A549 (cell line): ENCODE measurements around the gene PTPRE. TPM values are rescaled to one million over a fixed set of nuclear protein-coding genes. Genes with fewer than 3 reads are reported as not detected.

Experiments used
- ATAC-seq, 2 experiments: fragments of 200-7000 bp in 1 of 2; fragments of >200 bp in 1 of 2; cut with Nextera tagmentation in 1 of 2; cut with Tn5 transposase in 1 of 2; 3 replicates each; pipeline versions ENCODE4 v1.8.0 to v1.9.1; 2018 to 2020; ENCODE audit warnings: mild to moderate bottlenecking in 1 of 2, moderate library complexity in 1 of 2
- CTCF ChIA-PET: fragments of 300-600 bp; sonication (Branson Sonifier 250); formaldehyde crosslinking; extraction: SDS; loops from one replicate; lab custom pipeline; 2021; ENCODE audit warnings: antibody characterized with exemption, inconsistent platforms; lab: Yijun Ruan, JAX
- POLR2A ChIA-PET: fragments of 350-600 bp; formaldehyde crosslinking; extraction: SDS; loops from one replicate; lab custom pipeline; 2021; ENCODE audit warnings: antibody characterized with exemption, inconsistent platforms; lab: Yijun Ruan, JAX
- DNase-seq, 2 experiments: peaks; one replicate each; pipeline versions ENCODE4 v3.0.0 to v3.0.0-alpha.2; 2011 to 2016; ENCODE audit warnings: low read depth in 1 of 2, low spot score in 1 of 2
- FAIRE-seq: peaks from 2 replicates; lab custom pipeline; 2011; peaks lifted over from hg19 to GRCh38; lab: Jason Lieb, UNC
- H3K27ac ChIP-seq, 2 experiments: fragments of >200 bp; sonication (Bioruptor Twin); formaldehyde crosslinking; 3 replicates each; pipeline ENCODE4 v1.5.1; 2016 to 2017
- H3K4me1 ChIP-seq: fragments of >200 bp; sonication (Bioruptor Twin); formaldehyde crosslinking; 3 replicates; pipeline ENCODE4 v1.6.1; 2016
- H3K4me2 ChIP-seq: fragments of >200 bp; sonication (Bioruptor Twin); formaldehyde crosslinking; 3 replicates; pipeline ENCODE4 v1.6.1; 2016
- H3K4me3 ChIP-seq: fragments of >200 bp; sonication (Bioruptor Twin); formaldehyde crosslinking; 3 replicates; pipeline ENCODE4 v1.5.1; 2016
- H3K9me3 ChIP-seq: fragments of >200 bp; sonication (Bioruptor Twin); formaldehyde crosslinking; 3 replicates; pipeline ENCODE4 v1.6.1; 2016
- ATOH8 ChIP-seq: fragments of 250-450 bp; sonication (Bioruptor Pico); IDR thresholded peaks from 2 replicates; pipeline ENCODE4 v1.5.0; 2020; ENCODE audit warnings: low read depth, mild to moderate bottlenecking, moderate library complexity
- BCL3 ChIP-seq: fragments of >200 bp; sonication (Bioruptor Twin); formaldehyde crosslinking; IDR thresholded peaks from 3 replicates; pipeline ENCODE4 v1.6.1; 2016
- BHLHE40 ChIP-seq: IDR thresholded peaks from 2 replicates; pipeline ENCODE4 v1.6.1; 2012; ENCODE audit warnings: low read depth, low read length, inconsistent platforms
- CBX8 ChIP-seq: fragments of 200-600 bp; sonication (generic); IDR thresholded peaks from 2 replicates; pipeline ENCODE4 v1.6.1; 2016
- CEBPB ChIP-seq, 2 experiments: fragments of >200 bp in 1 of 2; sonication (Bioruptor Twin) in 1 of 2; formaldehyde crosslinking in 1 of 2; IDR thresholded peaks; 2 replicates each; pipeline ENCODE4 v1.6.1; 2012 to 2016
- CHD2 ChIP-seq: fragments of 150-350 bp; IDR thresholded peaks from 2 replicates; pipeline ENCODE4 v1.6.1; 2014; ENCODE audit warnings: low read length; ENCODE audit not compliant: partially characterized antibody
- EP300 ChIP-seq, 2 experiments: fragments of >200 bp; sonication (Bioruptor Twin); formaldehyde crosslinking; IDR thresholded peaks; 2 replicates in 1 of 2; 3 replicates in 1 of 2; pipeline ENCODE4 v1.6.1; 2016 to 2017
- FOSB ChIP-seq: fragments of 250-450 bp; sonication (Bioruptor Pico); IDR thresholded peaks from 2 replicates; pipeline ENCODE4 v1.5.0; 2020; ENCODE audit warnings: mild to moderate bottlenecking, moderate library complexity
- GATA3 ChIP-seq: IDR thresholded peaks from 2 replicates; pipeline ENCODE4 v1.6.1; 2012; ENCODE audit warnings: borderline replicate concordance
- HEYL ChIP-seq: fragments of 250-450 bp; sonication (Bioruptor Pico); IDR thresholded peaks from 2 replicates; pipeline ENCODE4 v1.8.0; 2021; ENCODE audit warnings: mild to moderate bottlenecking, moderate library complexity
- JUNB ChIP-seq: fragments of >200 bp; sonication (Bioruptor Twin); formaldehyde crosslinking; IDR thresholded peaks from 2 replicates; pipeline ENCODE4 v1.6.1; 2016
- KDM1A ChIP-seq: fragments of 200-600 bp; sonication (generic); IDR thresholded peaks from 2 replicates; pipeline ENCODE4 v1.6.1; 2016; ENCODE audit warnings: low read depth, mild to moderate bottlenecking
- MAFK ChIP-seq: fragments of 450-650 bp; IDR thresholded peaks from 2 replicates; pipeline ENCODE4 v1.6.1; 2014; ENCODE audit not compliant: partially characterized antibody
- NPAS2 ChIP-seq: fragments of 250-450 bp; sonication (Bioruptor Pico); IDR thresholded peaks from 2 replicates; pipeline ENCODE4 v1.8.0; 2022; ENCODE audit warnings: mild to moderate bottlenecking, moderate library complexity, borderline replicate concordance
- PBX3 ChIP-seq: IDR thresholded peaks from 2 replicates; pipeline ENCODE4 v1.6.1; 2012
- POLR2A ChIP-seq: IDR thresholded peaks from 2 replicates; pipeline ENCODE4 v1.6.1; 2012; ENCODE audit warnings: mild to moderate bottlenecking, low read length
- POLR2AphosphoS2 ChIP-seq: conservative IDR thresholded peaks from 2 replicates; pipeline ENCODE4 v1.6.1; 2012; ENCODE audit warnings: low read length, improper control_type of control experiment, inconsistent platforms
- RARB ChIP-seq: fragments of 250-450 bp; sonication (Bioruptor Pico); IDR thresholded peaks from 2 replicates; pipeline ENCODE4 v1.8.0; 2021; ENCODE audit warnings: mild to moderate bottlenecking, moderate library complexity
- RFX5 ChIP-seq: fragments of 450-650 bp; IDR thresholded peaks from 2 replicates; pipeline ENCODE4 v1.7.1; 2014; ENCODE audit warnings: antibody characterized with exemption, mild to moderate bottlenecking, moderate library complexity
- RNF2 ChIP-seq: fragments of 200-600 bp; sonication (generic); IDR thresholded peaks from 2 replicates; pipeline ENCODE4 v1.6.1; 2016; ENCODE audit warnings: low read depth, mild to moderate bottlenecking, antibody characterized with exemption, moderate library complexity, borderline replicate concordance
- SMC3 ChIP-seq: fragments of >200 bp; sonication (Bioruptor Twin); formaldehyde crosslinking; IDR thresholded peaks from 3 replicates; pipeline ENCODE4 v1.6.1; 2018; ENCODE audit warnings: inconsistent platforms
- TFCP2L1 ChIP-seq: fragments of 250-450 bp; sonication (Bioruptor Pico); IDR thresholded peaks from 2 replicates; pipeline ENCODE4 v1.5.0; 2021; ENCODE audit warnings: mild to moderate bottlenecking
- ZC3H11A ChIP-seq: fragments of 450-650 bp; IDR thresholded peaks from 2 replicates; pipeline ENCODE4 v1.6.1; 2014; ENCODE audit warnings: antibody characterized with exemption, mild to moderate bottlenecking
- ZNF302 ChIP-seq: fragments of 250-450 bp; sonication (Bioruptor Pico); IDR thresholded peaks from 2 replicates; pipeline ENCODE4 v1.9.0; 2021; ENCODE audit warnings: inconsistent platforms, mild to moderate bottlenecking, moderate library complexity
- ZSCAN20 ChIP-seq: fragments of 250-450 bp; sonication (Bioruptor Pico); IDR thresholded peaks from 2 replicates; pipeline ENCODE4 v1.8.0; 2022; ENCODE audit warnings: mild to moderate bottlenecking, moderate library complexity
- WGBS: methylation state at CpG from one replicate; pipeline ENCODE4 v1.1.6; 2017; ENCODE audit errors: missing lambda C conversion rate; 5-methylcytosine and 5-hydroxymethylcytosine counted together
- polyA plus RNA-seq, 4 experiments: library from polyadenylated mRNA; depleted of rRNA in 3 of 4; stranded (reverse); fragments of >200 nt; fragmentation: RNase III in 1 of 4; extraction: RNeasy Plus Mini Kit Qiagen cat#74134 plus additional on column Dnase treatment in 1 of 4; gene quantifications; 2 replicates in 3 of 4; 3 replicates in 1 of 4; pipeline ENCODE4 v1.2.3, GENCODE V29; 2011 to 2017
- TF ChIP-seq, protein P1 (sequence below): fragments of 250-450 bp; sonication (Bioruptor Pico); IDR thresholded peaks from 2 replicates; pipeline ENCODE4 v1.5.0; 2021; ENCODE audit warnings: mild to moderate bottlenecking, moderate library complexity, borderline replicate concordance
- TF ChIP-seq, protein P2 (sequence below): IDR thresholded peaks from 2 replicates; pipeline ENCODE4 v1.6.1; 2012; ENCODE audit warnings: low read depth, borderline replicate concordance
- TF ChIP-seq, protein P3 (sequence below): fragments of >200 bp; sonication (Bioruptor Twin); formaldehyde crosslinking; IDR thresholded peaks from 3 replicates; pipeline ENCODE4 v1.5.1; 2016

The PTPRE gene
- polyA plus RNA-seq, 2 of the 4 experiments (the other 2 are of a cell fraction): 0.31 to 1.5 TPM

GRCh38 chr10:128025437-128025836 is 118.5 kb downstream of the PTPRE start:
- DNase-seq (no peak), ATAC-seq (no peak), FAIRE-seq (no peak)
- CTCF ChIA-PET: interaction anchor here (0.6 to 2.0 kb wide), 3 partner anchors 9 to 119 kb away, joined by 3 to 7 read pairs (median 3); partner anchors contain the start of gene PTPRE
- Histone ChIP-seq H3K9me3 (no peaks in the 10 kb centered on the region), H3K4me3 (no peak overlapping the region), H3K27ac (no peak overlapping the region), H3K4me2 (no peak overlapping the region), H3K4me1 (no peaks in the 10 kb centered on the region)
- WGBS: 57% methylated on average over 6 of the region's 8 CpGs
- TF ChIP-seq CHD2 (no peak), RFX5 (no peak), MAFK (no peak), ATOH8 (CRISPR knock-in tag) (no peak), ZSCAN20 (no peak), CEBPB (IDR thresholded peaks at IDR 0.05) (no peak), BCL3 (no peak), CBX8 (no peak), ZNF302 (CRISPR knock-in tag) (no peak), KDM1A (no peak), NPAS2 (CRISPR knock-in tag) (no peak), JUNB (no peak), BHLHE40 (no peak)
- TF ChIP-seq, protein P1, sequence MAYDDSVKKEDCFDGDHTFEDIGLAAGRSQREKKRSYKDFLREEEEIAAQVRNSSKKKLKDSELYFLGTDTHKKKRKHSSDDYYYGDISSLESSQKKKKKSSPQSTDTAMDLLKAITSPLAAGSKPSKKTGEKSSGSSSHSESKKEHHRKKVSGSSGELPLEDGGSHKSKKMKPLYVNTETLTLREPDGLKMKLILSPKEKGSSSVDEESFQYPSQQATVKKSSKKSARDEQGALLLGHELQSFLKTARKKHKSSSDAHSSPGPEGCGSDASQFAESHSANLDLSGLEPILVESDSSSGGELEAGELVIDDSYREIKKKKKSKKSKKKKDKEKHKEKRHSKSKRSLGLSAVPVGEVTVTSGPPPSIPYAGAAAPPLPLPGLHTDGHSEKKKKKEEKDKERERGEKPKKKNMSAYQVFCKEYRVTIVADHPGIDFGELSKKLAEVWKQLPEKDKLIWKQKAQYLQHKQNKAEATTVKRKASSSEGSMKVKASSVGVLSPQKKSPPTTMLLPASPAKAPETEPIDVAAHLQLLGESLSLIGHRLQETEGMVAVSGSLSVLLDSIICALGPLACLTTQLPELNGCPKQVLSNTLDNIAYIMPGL (CRISPR knock-in tag): no peak
- TF ChIP-seq, protein P2, sequence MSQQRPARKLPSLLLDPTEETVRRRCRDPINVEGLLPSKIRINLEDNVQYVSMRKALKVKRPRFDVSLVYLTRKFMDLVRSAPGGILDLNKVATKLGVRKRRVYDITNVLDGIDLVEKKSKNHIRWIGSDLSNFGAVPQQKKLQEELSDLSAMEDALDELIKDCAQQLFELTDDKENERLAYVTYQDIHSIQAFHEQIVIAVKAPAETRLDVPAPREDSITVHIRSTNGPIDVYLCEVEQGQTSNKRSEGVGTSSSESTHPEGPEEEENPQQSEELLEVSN: no peak
- TF ChIP-seq, protein P3, sequence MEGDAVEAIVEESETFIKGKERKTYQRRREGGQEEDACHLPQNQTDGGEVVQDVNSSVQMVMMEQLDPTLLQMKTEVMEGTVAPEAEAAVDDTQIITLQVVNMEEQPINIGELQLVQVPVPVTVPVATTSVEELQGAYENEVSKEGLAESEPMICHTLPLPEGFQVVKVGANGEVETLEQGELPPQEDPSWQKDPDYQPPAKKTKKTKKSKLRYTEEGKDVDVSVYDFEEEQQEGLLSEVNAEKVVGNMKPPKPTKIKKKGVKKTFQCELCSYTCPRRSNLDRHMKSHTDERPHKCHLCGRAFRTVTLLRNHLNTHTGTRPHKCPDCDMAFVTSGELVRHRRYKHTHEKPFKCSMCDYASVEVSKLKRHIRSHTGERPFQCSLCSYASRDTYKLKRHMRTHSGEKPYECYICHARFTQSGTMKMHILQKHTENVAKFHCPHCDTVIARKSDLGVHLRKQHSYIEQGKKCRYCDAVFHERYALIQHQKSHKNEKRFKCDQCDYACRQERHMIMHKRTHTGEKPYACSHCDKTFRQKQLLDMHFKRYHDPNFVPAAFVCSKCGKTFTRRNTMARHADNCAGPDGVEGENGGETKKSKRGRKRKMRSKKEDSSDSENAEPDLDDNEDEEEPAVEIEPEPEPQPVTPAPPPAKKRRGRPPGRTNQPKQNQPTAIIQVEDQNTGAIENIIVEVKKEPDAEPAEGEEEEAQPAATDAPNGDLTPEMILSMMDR: no peak
- POLR2A ChIA-PET: no interaction called here

GRCh38 chr10:128025951-128026350 is 119.0 kb downstream of the PTPRE start:
- TF ChIP-seq FOSB (CRISPR knock-in tag): no peak
- no peak for TF ChIP-seq KDM1A
- TF ChIP-seq POLR2A: no peak
- no peak for TF ChIP-seq ZC3H11A
- TF ChIP-seq RFX5: no peak
- TF ChIP-seq MAFK: no peak
- TF ChIP-seq, protein P3: no peak
- TF ChIP-seq RARB (CRISPR knock-in tag): no peak
- no peak for TF ChIP-seq EP300 (IDR thresholded peaks at IDR 0.05)
- no peak for TF ChIP-seq GATA3
- TF ChIP-seq ZNF302 (CRISPR knock-in tag): no peak
- TF ChIP-seq SMC3: no peak
- TF ChIP-seq PBX3: no peak
- no peak for TF ChIP-seq TFCP2L1 (CRISPR knock-in tag)
- TF ChIP-seq RNF2: no peak
- TF ChIP-seq HEYL (CRISPR knock-in tag): no peak
- TF ChIP-seq POLR2AphosphoS2: no peak
- H3K4me1 ChIP-seq: no peaks in the 10 kb centered on the region
- FAIRE-seq (no peak), ATAC-seq (no peak), DNase-seq (no peak)
- no peak overlapping the region for H3K4me3 ChIP-seq
- no peak overlapping the region for H3K27ac ChIP-seq
- ChIA-PET POLR2A (no interaction called here), CTCF (interaction anchor here (1.6 kb wide), 1 partner anchor 10 kb away, joined by 7 read pairs; no protein-coding TSS in a partner anchor)
- H3K4me2 ChIP-seq: no peak overlapping the region
- 38% methylated on average over 6 of the region's 6 CpGs for WGBS
- no peaks in the 10 kb centered on the region for H3K9me3 ChIP-seq
